ENCODE results near the gene ZSCAN16.

GRCh38 chr6:28176373-28176772 is 52.0 kb downstream of the ZSCAN16 start:
- TF ChIP-seq YY1 (IDR thresholded peaks at IDR 0.05; ENCODE audit: insufficient read depth, insufficient read length) (no peak), ZNF274 (IDR thresholded peaks at IDR 0.05; ENCODE audit: low read depth, low read length) (no peak)
